Measurements from ENCODE around the gene ADK.
"Not testable (repeated sequence)": the region's sequence is repeated elsewhere in the genome, so short reads cannot be mapped to it uniquely, and the experiment has no call there.

The ADK gene

DNA sequence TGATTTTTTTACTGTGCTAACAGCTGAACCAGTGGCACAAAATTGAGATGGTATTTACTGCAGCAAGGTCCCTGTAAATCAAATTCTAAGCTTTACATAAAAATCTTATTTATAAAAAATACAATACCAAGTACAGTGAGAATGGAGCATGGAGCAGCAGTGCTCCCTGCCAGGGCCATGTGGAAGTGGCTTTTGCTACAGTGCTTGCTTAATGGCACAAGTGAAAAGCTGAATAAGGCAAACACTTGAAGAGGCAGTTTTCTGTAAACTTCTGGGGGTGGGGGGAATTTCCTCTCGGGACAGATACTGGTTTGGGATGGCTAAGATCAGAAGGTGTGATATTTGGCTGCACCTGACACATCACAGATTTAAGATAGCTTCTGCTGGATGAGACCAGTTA lies 27.9 kb upstream of the ADK start:
- no peak overlapping the region for H3K4me3 Mint-ChIP-seq
- peaks cover 7% of the 10 kb centered on the region for H3K4me1 Mint-ChIP-seq (ENCODE audit: low read depth)
- H3K27me3 Mint-ChIP-seq = no peaks in the 10 kb centered on the region
- H3K27ac Mint-ChIP-seq = peak overlapping the region; percentile 66
- H3K36me3 Mint-ChIP-seq (ENCODE audit: low read depth) = peaks cover 93% of the 10 kb centered on the region
- no peak for DNase-seq
- H3K9me3 Mint-ChIP-seq = no peaks in the 10 kb centered on the region

DNA sequence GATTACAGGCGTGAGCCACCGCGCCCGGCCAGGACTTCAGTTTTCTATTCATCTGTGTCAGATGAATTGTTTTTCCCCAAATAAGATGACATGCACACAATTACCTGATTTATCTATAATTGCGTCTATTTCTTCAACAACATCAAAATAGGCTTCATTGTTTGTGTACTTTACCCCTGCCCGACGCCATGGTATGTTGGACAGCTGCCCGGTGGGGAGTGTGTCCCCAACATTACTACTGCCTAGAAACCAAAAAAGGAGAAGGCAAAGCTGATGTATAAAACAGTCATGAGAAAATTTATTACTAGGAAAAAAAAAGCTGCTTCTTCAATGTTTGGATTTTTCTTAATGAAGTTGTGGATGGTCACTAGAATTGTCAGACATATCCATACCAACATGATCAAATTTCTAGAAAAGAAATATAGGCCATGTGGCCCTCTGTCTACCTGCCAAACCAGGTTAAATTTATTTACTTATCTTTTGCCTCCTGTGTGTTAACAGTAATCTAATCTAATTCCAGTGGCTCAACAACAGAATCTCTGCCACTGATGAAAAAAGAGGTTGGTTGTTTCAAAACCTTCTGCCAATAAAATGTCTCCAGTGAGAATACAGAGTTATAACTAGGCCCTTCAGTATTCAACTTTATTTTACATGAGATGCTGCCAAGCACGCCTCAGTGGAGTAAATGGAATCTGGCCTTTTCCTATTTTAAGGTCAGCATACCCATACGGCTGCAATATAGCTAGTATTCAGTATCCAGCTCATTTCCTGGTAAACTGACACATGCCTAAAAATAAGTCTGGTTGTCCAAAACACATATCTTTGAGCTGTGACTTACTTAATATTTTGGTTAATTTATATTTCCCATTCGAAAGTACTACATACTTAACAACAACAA lies 16.8 kb upstream of the ADK start:
- DNase-seq = no peak
- H3K9me3 Mint-ChIP-seq = no peaks in the 10 kb centered on the region
- no peak overlapping the region for H3K4me3 Mint-ChIP-seq
- H3K4me1 Mint-ChIP-seq (ENCODE audit: low read depth) = no peaks in the 10 kb centered on the region
- H3K36me3 Mint-ChIP-seq (ENCODE audit: low read depth) = peaks cover 85% of the 10 kb centered on the region
- H3K27me3 Mint-ChIP-seq = no peaks in the 10 kb centered on the region
- no peak overlapping the region for H3K27ac Mint-ChIP-seq

DNA sequence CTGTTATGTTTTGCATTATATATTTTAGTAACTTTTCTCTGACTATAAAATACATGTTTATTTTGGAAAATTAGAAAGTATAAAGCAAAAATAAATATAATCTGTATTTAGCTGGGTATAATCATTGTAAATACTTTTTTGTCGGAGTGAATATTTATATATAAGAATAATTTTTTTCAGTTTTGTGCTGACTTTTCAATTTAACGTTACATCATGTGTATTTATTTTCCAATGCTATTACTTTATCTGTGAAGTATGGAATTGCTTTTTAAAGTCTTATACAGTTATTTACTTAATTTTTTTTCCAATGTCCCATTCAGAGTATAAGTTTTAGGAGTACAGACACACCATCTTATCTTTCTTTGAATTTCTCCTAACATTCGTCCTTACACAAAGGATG lies 15.6 kb upstream of the ADK start:
- Mint-ChIP-seq H3K4me3 (no peak overlapping the region), H3K9me3 (no peaks in the 10 kb centered on the region), H3K4me1 (ENCODE audit: low read depth) (peaks cover 1% of the 10 kb centered on the region), H3K27ac (no peak overlapping the region), H3K36me3 (ENCODE audit: low read depth) (peaks cover 81% of the 10 kb centered on the region), H3K27me3 (no peaks in the 10 kb centered on the region)
- no peak for DNase-seq

DNA sequence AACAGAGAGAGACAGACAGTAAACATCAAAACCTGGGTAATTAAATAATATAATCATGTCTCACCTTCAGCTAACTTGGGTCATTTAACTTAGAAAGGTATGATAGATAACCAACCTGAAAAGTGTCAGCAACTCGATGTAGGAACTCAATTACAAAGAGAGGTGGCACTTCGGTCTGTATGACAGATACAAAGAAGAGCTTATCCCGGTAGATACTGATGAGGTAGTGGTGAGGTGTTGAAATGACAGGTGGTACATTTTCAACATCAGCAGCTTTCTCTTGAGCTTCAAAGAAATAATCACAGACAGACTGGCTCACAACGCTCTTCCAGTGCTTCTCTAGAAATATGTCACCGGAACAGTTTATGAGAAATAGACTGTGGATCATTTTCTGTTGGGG lies 13.0 kb upstream of the ADK start:
- no peaks in the 10 kb centered on the region for H3K27me3 Mint-ChIP-seq
- H3K4me3 Mint-ChIP-seq = no peak overlapping the region
- H3K4me1 Mint-ChIP-seq (ENCODE audit: low read depth) = peaks cover 8% of the 10 kb centered on the region
- no peaks in the 10 kb centered on the region for H3K9me3 Mint-ChIP-seq
- no peak for DNase-seq
- H3K36me3 Mint-ChIP-seq (ENCODE audit: low read depth) = peaks cover 73% of the 10 kb centered on the region
- no peak overlapping the region for H3K27ac Mint-ChIP-seq

DNA sequence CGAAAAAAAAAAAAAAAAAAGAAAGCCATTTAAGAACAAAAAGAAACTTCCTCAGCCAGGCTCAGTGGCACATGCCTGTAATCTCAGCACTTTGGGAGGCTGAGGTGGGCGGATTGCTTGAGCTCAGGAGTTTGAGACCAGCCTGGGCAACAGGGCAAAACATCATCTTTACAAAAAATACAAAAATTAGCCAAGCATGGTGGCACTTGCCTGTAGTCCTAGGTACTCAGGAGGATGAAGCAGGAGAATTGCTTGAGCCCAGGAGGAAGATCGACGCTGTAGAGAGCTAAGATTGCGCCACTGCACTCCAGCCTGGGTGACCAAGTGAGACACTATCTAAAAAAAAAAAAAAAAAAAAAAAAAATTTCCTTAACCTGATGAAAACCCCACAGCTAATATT lies 12.4 kb upstream of the ADK start:
- not testable (repeated sequence) for DNase-seq; H3K4me3 Mint-ChIP-seq; H3K27me3 Mint-ChIP-seq; H3K9me3 Mint-ChIP-seq; H3K4me1 Mint-ChIP-seq (ENCODE audit: low read depth); H3K27ac Mint-ChIP-seq
- peaks cover 67% of the 10 kb centered on the region for H3K36me3 Mint-ChIP-seq (ENCODE audit: low read depth)

DNA sequence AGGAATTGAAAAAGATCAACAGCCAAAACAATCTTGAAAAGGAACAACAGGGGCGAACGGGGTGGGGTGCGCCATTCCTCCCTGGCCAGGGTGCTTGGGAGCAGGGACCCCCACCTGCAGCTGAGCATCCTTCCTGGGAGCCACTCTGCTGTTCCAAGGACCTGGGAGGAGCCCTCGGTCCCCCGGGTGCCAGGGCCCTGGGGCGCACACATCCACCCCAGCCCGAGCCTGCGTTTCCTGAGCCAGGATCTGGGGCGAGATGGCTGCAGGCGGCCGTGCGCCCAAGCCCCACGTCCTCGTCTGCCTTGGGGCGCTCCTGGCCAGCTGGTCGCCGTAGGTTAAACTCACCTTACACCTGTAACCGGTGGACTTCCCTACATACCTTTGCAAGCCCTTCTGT lies 11.0 kb upstream of the ADK start:
- no peaks in the 10 kb centered on the region for H3K27me3 Mint-ChIP-seq
- H3K36me3 Mint-ChIP-seq (ENCODE audit: low read depth) = peaks cover 58% of the 10 kb centered on the region
- no peak overlapping the region for H3K4me3 Mint-ChIP-seq
- no peak for DNase-seq
- H3K27ac Mint-ChIP-seq = no peak overlapping the region
- peaks cover 10% of the 10 kb centered on the region for H3K4me1 Mint-ChIP-seq (ENCODE audit: low read depth)
- no peaks in the 10 kb centered on the region for H3K9me3 Mint-ChIP-seq

DNA sequence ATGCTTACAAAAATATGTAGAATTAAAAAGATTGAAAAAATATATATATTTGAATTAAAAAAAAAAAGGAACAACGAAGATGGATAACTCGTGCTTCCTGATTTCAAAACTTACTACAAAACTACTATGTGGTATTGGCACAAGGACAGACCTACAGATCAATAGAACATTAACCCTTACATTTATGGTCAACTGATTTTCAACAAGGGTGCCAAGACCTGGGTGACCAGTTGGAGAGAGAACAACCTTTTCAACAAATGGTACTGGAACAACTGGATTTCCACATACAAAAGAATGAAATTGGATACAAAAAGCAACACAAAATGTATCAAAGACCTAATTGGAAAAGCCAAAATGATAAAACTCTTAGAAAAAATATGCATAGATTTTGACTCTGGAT lies 10.5 kb upstream of the ADK start:
- no peaks in the 10 kb centered on the region for H3K27me3 Mint-ChIP-seq
- H3K27ac Mint-ChIP-seq = no peak overlapping the region
- no peak overlapping the region for H3K4me3 Mint-ChIP-seq
- peaks cover 14% of the 10 kb centered on the region for H3K4me1 Mint-ChIP-seq (ENCODE audit: low read depth)
- DNase-seq = no peak
- peaks cover 58% of the 10 kb centered on the region for H3K36me3 Mint-ChIP-seq (ENCODE audit: low read depth)
- H3K9me3 Mint-ChIP-seq = no peaks in the 10 kb centered on the region

DNA sequence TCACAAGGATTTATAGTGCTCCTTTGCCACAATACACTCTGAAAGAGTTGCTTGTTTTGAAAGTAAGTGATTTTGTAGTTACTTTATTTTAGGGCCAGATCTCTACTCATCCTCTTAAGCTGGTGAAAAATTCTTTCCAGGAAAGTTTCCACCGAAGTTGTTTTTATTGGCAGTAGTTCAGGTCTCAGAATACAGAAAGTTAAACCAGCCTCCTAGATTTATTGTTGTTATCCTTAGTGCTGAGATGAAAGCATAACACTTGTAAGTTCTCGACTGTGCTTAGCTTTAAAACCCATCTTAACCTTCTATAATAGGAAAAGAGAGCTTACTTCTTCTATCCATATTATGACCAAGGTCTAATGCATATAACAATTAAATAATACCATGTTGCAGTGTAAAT lies 5.9 kb upstream of the ADK start:
- Mint-ChIP-seq H3K36me3 (ENCODE audit: low read depth) (peaks cover 53% of the 10 kb centered on the region), H3K4me3 (no peak overlapping the region), H3K27me3 (no peaks in the 10 kb centered on the region)

DNA sequence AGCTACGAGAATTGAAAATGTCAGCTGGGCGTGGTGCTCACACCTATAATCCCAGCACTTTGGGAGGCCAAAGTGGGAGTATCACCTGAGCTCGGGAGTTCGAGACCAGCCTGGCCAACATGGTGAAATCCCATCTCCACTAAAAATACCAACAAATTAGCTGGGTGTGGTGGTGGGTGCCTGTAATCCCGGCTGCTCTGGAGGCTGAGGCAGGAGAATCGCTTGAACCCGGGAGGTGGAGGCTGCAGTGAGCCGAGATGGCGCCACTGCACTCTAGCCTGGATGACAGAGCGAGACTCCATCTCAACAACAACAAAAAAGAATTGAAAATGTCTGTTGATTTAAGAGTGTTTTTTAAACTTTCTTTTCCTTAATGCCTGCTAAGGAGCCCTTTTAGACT lies 4.0 kb upstream of the ADK start:
- Mint-ChIP-seq H3K36me3 (ENCODE audit: low read depth) (peaks cover 46% of the 10 kb centered on the region), H3K4me1 (ENCODE audit: low read depth) (peaks cover 38% of the 10 kb centered on the region)
- not testable (repeated sequence) for DNase-seq, H3K4me3 Mint-ChIP-seq, H3K27ac Mint-ChIP-seq, H3K27me3 Mint-ChIP-seq, H3K9me3 Mint-ChIP-seq

More for the DNA sequence above, 5.9 kb upstream of the ADK start:
- no peaks in the 10 kb centered on the region for H3K9me3 Mint-ChIP-seq
- H3K27ac Mint-ChIP-seq = no peak overlapping the region
- DNase-seq = no peak
- H3K4me1 Mint-ChIP-seq (ENCODE audit: low read depth) = peaks cover 41% of the 10 kb centered on the region

DNA sequence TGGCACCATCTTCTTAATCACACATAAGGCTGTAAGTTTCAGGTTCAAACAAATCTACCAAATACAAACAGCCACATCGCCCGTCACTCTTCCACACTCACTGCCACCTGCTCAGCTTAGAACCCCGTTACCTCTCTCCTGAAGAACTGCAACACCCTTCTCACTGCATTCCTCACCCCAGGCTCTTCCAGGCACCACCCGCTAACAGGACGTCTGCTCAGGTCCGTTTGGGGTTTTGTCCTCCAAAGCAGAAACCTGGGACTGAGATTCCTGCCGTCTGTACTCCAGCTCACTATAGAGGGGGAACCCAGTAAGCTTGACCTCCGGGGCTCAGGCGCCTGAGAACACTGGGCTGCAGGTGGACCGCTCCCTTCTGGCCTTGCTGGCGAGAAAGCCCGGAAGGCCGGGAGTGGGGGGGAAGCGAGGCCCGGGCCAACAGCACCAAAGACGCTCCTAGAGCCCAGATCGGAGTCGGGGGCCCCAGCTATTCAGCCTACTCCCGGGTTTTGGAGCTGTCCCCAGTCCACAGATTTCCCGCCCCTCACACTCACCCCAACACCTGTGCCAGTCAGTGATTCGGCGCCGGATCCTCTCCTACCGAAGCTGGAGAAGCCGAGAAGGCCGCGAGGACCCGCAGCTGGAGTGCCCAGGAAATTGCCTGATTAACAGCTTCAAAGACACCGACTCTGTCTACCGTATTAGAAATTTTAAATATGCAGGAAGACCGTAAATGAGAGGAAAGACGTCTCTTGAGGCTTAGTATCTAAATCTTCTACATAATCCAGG lies 624 bp upstream of the ADK start, which contains the start of gene AP3M1:
TSS of gene AP3M1 (minus strand) at position 625 of the 786 bp plus-strand sequence. CDS start 12,449 bp downstream, outside the sequence.
- peak; percentile 84 for DNase-seq
- H3K27ac Mint-ChIP-seq = no peak within 1 kb of the TSS
- H3K27me3 Mint-ChIP-seq = no peaks in the 10 kb centered on the region
- peaks cover 49% of the 10 kb centered on the region for H3K4me1 Mint-ChIP-seq (ENCODE audit: low read depth)
- H3K4me3 Mint-ChIP-seq = no peak within 1 kb of the TSS
- H3K9me3 Mint-ChIP-seq = no peaks in the 10 kb centered on the region
- peaks cover 42% of the 10 kb centered on the region for H3K36me3 Mint-ChIP-seq (ENCODE audit: low read depth)

DNA sequence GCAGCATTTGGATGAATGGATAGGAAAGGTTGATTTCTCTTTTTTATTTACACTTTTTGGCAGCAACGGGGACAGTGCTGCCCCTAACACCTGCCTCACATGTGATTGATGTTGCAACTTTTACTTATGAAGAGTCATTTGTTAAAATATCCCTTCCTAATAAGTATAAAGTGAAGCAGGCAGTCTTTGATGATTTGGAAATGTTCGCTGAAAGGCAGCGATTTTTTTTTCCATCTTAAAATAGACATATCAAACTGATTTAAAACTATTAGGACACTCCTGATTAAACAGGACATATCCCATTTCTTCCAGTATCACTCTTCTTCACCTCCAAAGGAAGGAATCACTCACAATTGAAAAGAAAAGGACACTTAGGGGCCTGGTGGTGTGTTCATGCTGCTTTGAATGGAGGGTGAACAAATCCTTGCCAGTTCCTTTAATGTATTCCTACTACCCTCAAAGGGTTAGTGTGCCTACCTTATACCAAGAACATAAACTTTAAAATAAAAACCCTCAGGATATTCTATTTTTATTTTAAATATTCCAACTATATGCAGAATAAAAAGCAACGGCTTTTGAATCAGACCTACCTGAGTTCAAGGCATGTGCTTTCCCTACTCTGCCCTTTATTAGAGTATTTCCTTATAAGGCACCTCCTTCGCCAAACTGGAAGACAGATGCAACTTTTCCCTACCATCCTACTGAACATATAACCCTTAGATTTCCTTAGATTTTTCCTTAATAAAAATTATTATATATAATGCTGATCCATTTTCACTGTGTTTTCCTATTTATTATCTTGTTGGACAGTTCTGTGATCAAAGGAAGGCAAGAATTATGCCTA lies 1.1 kb downstream of the ADK start:
- H3K36me3 Mint-ChIP-seq (ENCODE audit: low read depth) = peaks cover 27% of the 10 kb centered on the region
- H3K4me1 Mint-ChIP-seq (ENCODE audit: low read depth) = peaks cover 42% of the 10 kb centered on the region
- H3K4me3 Mint-ChIP-seq = no peak overlapping the region
- no peaks in the 10 kb centered on the region for H3K9me3 Mint-ChIP-seq
- H3K27me3 Mint-ChIP-seq = no peaks in the 10 kb centered on the region
- H3K27ac Mint-ChIP-seq = no peak overlapping the region
- DNase-seq = no peak

DNA sequence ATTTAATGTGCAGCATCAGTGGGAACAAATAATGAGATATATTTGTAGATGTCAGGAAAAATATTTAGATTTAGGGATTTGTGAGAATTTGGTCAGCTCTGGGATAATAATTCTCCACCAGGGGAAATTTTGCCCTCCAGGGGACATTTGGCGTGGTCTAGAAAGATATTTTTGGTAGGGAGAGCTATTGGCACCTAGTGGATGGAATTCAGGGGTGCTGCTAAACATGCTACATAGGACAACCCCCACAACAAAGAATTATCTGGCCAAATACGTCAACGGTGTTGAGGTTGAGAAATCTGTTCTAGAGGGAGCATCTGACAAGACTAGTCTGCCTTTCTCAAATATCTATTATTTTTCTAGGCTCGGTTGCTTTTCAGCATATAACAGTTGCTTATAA lies 2.1 kb downstream of the ADK start:
- Mint-ChIP-seq H3K36me3 (ENCODE audit: low read depth) (peaks cover 18% of the 10 kb centered on the region), H3K4me3 (no peak overlapping the region), H3K4me1 (ENCODE audit: low read depth) (peaks cover 35% of the 10 kb centered on the region), H3K27me3 (no peaks in the 10 kb centered on the region), H3K9me3 (no peaks in the 10 kb centered on the region), H3K27ac (no peak overlapping the region)
- no peak for DNase-seq

DNA sequence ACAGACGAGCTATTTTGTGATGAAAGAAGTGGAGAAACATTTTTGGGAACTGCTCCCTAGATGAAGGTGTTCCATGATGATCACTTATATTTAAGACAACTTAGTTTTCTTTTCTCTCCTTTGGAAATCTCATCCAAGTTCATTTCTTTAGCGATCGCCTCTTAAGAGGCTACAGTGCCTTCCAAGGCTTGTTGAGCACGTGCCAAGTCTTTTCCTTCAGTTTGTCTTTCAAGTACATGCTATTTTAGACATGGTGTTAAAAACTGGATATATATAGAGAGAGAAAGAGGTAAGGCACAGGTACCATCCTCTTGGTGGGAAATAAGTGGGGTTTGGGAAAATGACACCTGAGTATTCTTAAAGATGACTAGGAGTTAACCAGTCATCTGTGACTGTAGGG lies 2.7 kb downstream of the ADK start:
- H3K4me1 Mint-ChIP-seq (ENCODE audit: low read depth) = peaks cover 29% of the 10 kb centered on the region
- no peak for DNase-seq
- no peaks in the 10 kb centered on the region for H3K9me3 Mint-ChIP-seq
- peaks cover 12% of the 10 kb centered on the region for H3K36me3 Mint-ChIP-seq (ENCODE audit: low read depth)
- H3K4me3 Mint-ChIP-seq = no peak overlapping the region
- no peak overlapping the region for H3K27ac Mint-ChIP-seq
- no peaks in the 10 kb centered on the region for H3K27me3 Mint-ChIP-seq

DNA sequence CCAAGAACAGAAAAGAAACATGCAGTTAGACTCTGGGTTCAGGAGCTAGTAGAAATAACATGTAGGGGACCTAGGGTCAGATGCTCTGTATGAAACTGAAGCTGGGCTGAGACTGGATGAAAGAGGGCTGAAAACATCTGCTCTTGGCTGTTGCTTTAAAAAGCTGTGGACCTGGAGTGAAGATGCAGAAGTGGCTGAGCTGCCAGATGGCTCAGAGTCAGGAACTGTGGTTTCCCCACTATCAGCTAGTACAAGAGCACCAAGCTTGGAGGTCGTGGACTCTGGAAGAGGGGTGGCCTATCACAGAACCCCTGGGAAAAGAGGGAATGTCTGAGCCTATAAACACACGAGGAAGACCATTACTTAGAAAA lies 5.9 kb downstream of the ADK start:
- no peak overlapping the region for H3K27ac Mint-ChIP-seq
- H3K4me3 Mint-ChIP-seq = no peak overlapping the region
- peaks cover 14% of the 10 kb centered on the region for H3K36me3 Mint-ChIP-seq (ENCODE audit: low read depth)
- H3K4me1 Mint-ChIP-seq (ENCODE audit: low read depth) = peaks cover 27% of the 10 kb centered on the region
- H3K27me3 Mint-ChIP-seq = no peaks in the 10 kb centered on the region
- H3K9me3 Mint-ChIP-seq = no peaks in the 10 kb centered on the region
- DNase-seq = no peak
